Rectal smooth muscle tissue (tissue), 1 donor: Measurements from ENCODE around the gene ZDHHC16.

Experiments used
- H3K27ac ChIP-seq: one replicate; pipeline ENCODE4 v1.7.0; 2013; ENCODE audit warnings: low read depth, low read length, inconsistent platforms
- H3K27me3 ChIP-seq: one replicate; pipeline ENCODE4 v1.7.0; 2013; ENCODE audit warnings: low read length; ENCODE audit not compliant: control insufficient read depth, insufficient read depth
- H3K36me3 ChIP-seq: one replicate; pipeline ENCODE4 v1.7.0; 2013; ENCODE audit warnings: low read length; ENCODE audit not compliant: control insufficient read depth, insufficient read depth
- H3K4me1 ChIP-seq: one replicate; pipeline ENCODE4 v1.7.0; 2013; ENCODE audit warnings: low read length; ENCODE audit not compliant: control insufficient read depth, insufficient read depth
- H3K4me3 ChIP-seq: one replicate; pipeline ENCODE4 v1.7.0; 2013; ENCODE audit warnings: low read length
- H3K9ac ChIP-seq: one replicate; pipeline ENCODE4 v1.7.0; 2013; ENCODE audit warnings: low read length

The ZDHHC16 gene

DNA sequence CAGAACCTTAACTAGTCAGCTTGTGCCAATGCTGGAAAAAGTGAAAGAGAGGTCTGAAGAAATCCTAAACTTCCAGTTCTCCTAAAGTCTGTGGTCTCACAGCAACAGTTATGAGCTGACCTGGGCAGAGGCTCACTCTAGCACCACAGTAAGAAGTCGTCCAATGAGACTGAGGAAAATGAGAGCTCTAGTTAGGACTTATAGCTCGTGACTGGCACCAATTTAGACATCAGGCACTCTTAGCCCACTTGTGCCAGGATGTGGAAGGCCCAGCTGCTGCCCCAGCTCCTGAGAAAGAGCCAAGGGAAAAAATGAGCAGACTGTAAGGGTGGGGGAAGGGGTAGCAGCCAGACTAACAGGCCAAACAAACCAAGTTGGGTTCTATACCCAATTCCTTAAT, 44.6 kb downstream of the ZDHHC16 start:
- Histone ChIP-seq H3K27me3 (no peaks in the 10 kb centered on the region), H3K9ac (no peak overlapping the region)

GRCh38 chr10:97494151-97494550, 48.2 kb downstream of the ZDHHC16 start:
- H3K27ac ChIP-seq: no peak overlapping the region
- H3K36me3 ChIP-seq: no peaks in the 10 kb centered on the region
- H3K27me3 ChIP-seq: no peaks in the 10 kb centered on the region
- peaks cover 17% of the 10 kb centered on the region for H3K4me1 ChIP-seq
- H3K4me3 ChIP-seq: no peak overlapping the region
- no peak overlapping the region for H3K9ac ChIP-seq

More for the DNA sequence above, 44.6 kb downstream of the ZDHHC16 start:
- H3K27ac ChIP-seq: peak overlapping the region; percentile 33
- peaks cover 8% of the 10 kb centered on the region for H3K4me1 ChIP-seq
- H3K4me3 ChIP-seq: no peak overlapping the region
- no peaks in the 10 kb centered on the region for H3K36me3 ChIP-seq

- Histone ChIP-seq H3K4me1 (peaks cover 21% of the 10 kb centered on the region), H3K27me3 (no peaks in the 10 kb centered on the region), H3K9ac (no peak overlapping the region), H3K36me3 (no peaks in the 10 kb centered on the region), H3K27ac (no peak overlapping the region), H3K4me3 (no peak overlapping the region)
Measured at GRCh38 chr10:97494863-97495506, 49.0 kb downstream of the ZDHHC16 start.

DNA sequence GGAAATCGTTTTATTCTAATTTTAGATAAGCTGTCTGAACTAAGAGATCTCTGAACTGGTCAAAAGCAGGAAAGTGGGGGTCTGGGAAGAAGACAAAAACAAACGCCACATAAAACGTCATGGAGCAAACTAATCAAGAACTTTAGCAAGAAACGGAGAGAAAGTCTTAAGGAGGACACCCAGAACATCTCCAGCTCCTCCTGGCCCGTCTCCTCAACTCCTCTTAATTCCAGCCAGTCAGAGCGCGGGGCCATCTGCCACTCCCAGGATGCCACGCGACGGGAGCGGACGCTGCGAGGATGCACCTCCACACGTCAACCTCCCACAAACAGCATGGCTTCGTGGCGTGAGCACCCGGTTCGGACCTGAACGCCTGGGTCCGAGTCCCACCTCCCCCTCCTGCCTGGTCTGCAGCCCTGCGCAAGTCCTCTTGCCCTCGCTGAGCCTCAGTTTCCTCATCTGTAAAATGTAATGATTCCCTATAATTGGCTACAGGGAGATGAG, 51.6 kb downstream of the ZDHHC16 start:
- Histone ChIP-seq H3K36me3 (no peaks in the 10 kb centered on the region), H3K27ac (peak overlapping the region; percentile 93), H3K27me3 (peaks cover 4% of the 10 kb centered on the region), H3K4me1 (peaks cover 15% of the 10 kb centered on the region), H3K4me3 (peak overlapping the region; percentile 100), H3K9ac (peak overlapping the region; percentile 80)

DNA sequence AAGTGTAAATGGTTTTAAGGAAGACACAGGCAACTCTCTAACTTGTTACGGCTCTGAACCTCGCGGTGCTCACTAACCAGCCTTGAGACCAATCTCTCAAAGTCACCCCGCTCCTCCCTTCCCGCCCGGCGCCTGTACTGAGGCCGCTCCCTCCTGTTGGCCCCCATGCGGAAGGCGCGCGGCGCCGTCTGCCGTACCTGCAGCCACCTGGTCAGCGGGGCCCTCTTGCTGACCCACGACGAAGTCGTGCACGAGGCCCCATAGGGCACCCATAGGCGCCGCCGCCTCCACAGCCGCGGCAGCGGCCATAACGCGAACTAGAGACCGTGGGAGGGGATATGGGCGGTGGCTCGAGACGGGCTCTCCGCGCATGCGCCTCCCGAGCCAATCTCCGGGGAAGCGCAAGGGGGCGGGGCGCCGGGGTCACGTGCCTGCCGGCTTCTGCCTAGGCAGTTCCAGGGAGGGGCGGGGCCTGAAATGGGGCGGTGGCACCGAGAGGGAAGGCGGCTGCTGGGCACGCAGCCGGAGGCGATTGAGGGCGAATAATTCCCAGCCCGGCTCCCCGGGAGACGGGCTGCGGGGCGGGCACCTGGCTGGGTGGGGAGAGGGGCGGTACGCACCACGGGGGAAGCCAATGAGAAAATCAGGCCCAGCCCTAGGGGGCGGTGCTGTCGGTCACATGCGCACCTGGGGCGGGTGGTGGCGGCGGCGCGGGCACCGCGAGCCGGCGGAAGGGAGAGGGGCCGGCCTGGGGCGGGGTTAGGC, 52.3 kb downstream of the ZDHHC16 start, which contains the start of gene MMS19:
Gene MMS19, minus strand, starts transcription at position 347 of the 765 bp plus-strand sequence. Its CDS starts 38 bp downstream, at position 309.
- peak within 1 kb of the TSS; percentile 93 for H3K27ac ChIP-seq
- H3K4me1 ChIP-seq: peaks cover 15% of the 10 kb centered on the region
- peak within 1 kb of the TSS; percentile 100 for H3K4me3 ChIP-seq
- H3K36me3 ChIP-seq: no peaks in the 10 kb centered on the region
- H3K27me3 ChIP-seq: peaks cover 4% of the 10 kb centered on the region
- peak within 1 kb of the TSS; percentile 80 for H3K9ac ChIP-seq

DNA sequence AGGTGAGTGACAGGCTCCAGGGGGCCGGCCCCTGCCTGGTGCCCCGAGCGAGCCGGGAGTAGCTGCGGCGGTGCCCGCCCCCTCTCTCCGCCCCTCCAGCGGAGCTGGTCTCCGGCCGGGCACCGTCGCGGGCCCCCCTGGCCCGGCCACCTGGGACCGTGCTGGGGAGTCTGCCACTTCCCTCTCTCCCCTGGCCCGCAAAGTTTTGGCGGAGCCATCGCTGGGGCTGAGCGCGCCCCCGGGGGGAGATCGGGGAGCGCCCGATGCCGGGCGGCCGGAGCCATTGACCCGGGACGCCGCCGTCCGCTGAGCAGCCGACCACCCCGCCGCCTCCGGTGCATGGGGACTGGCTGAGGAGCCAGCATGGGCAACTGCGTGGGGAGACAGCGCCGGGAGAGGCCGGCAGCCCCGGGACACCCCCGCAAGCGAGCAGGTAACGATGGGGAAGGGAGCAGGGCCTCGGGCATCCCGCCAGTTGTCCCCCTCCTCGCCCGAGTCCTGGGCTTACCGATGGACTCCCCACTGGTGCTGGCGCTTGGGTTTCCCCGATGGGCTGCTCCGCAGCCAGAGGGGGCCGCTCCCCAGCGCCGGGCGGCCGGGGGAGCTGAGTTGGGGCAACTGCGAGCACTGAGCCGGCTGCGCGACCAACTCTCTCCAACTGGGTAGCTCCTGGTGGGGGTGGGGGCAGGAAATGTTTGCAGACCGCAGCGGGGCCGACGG, 53.0 kb downstream of the ZDHHC16 start, which contains the start of gene UBTD1:
Gene UBTD1, plus strand, starts transcription at position 84 of the 720 bp plus-strand sequence. Its CDS starts 280 bp downstream, at position 364.
- peak within 1 kb of the TSS; percentile 100 for H3K4me3 ChIP-seq
- peaks cover 15% of the 10 kb centered on the region for H3K4me1 ChIP-seq
- H3K27me3 ChIP-seq: peaks cover 4% of the 10 kb centered on the region
- peak within 1 kb of the TSS; percentile 80 for H3K9ac ChIP-seq
- peak within 1 kb of the TSS; percentile 93 for H3K27ac ChIP-seq
- no peaks in the 10 kb centered on the region for H3K36me3 ChIP-seq

DNA sequence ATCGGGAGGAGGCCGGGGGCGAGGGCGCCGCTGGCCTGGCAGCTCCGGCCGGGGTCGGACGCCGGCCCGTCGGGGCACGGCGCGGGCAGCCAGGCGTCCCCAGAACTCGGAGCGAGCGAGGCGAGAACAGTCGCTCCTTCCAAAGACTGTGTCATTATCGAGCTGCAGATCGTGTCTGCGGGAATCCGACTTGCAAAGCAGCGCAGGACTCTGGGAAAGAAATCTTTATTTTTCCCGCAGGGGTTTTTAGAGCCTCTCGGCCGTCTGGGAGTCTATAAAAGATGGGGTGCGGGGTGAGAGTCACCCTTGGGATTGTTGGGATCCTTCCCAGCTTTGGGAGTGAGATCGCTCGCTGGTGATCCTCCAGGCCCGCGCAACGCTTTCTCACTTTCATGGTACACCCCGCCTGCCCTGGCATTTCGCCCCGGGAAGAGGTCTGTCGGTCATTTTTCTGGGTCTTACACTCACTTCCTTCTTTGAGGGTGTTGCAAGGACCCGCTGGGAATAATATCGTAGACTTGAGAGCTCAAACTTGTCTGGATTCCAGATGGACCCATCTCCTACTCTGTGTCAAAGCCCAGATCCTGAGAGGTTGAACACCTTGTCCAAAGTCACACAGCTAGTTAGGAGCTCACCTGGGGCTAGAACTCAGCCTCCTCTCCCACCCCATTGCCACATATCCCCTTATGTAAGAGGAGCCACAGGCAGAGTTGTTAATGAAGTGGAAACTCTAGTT, 53.8 kb downstream of the ZDHHC16 start:
- peak overlapping the region; percentile 100 for H3K4me3 ChIP-seq
- H3K9ac ChIP-seq: peak overlapping the region; percentile 52
- peak overlapping the region; percentile 93 for H3K27ac ChIP-seq
- H3K36me3 ChIP-seq: no peaks in the 10 kb centered on the region
- peaks cover 15% of the 10 kb centered on the region for H3K4me1 ChIP-seq
- H3K27me3 ChIP-seq: peaks cover 4% of the 10 kb centered on the region

DNA sequence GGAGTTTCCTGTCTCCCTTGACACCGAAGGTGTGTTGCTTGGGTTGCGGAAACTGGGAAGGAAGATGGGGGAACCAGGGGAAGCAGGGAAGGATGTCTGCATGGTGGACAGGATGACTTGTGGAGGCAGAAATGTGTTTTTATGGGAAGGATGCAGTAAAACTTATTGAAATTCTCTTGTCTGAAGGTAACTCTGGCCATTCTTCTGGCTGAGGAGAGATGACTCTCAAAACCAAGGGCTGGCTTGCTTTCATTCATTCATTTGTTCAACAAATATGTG, 54.3 kb downstream of the ZDHHC16 start:
- no peaks in the 10 kb centered on the region for H3K36me3 ChIP-seq
- H3K27ac ChIP-seq: no peak overlapping the region
- H3K27me3 ChIP-seq: peaks cover 4% of the 10 kb centered on the region
- H3K4me3 ChIP-seq: peak overlapping the region; percentile 100
- H3K9ac ChIP-seq: no peak overlapping the region
- H3K4me1 ChIP-seq: peaks cover 15% of the 10 kb centered on the region

DNA sequence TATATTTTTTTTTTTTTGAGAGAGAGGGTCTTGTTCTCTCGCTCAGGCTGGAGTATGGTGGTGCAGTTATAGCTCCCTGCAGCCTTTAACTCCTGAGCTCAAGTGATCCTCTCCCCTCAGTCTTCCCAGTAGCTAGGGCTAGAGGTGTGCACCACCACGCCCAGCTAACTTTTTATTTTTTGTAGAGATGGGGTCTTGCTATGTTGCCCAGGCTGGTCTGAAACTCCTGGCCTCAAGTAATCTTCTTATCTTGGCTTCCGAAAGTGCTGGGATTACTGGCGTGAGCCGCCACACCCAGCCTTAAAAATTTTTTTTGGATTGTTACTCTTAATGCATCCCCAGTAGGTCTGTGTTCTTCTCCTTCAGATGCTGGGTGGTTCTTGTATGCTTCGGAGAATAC, 56.9 kb downstream of the ZDHHC16 start:
- Histone ChIP-seq H3K27ac (no peak overlapping the region), H3K4me3 (no peak overlapping the region)

DNA sequence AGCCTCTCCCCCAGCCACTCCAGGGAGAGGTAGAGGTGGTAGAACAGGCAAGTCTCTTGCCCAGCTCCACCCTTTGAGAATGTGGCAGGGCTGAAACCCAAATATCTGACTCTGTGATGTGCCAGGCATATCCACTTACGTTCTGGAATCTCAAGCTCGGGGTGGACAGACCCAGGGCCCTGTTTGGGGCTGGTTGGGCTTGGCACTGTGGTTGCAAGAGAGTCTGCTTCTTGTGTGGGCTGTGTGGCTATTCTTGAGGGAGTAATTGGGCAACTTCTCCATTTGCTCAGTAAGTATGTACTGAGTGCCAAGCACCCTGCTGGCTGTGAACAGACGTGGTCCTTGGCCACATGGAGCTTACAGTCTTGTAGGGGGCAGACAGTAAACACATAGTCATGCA, 57.4 kb downstream of the ZDHHC16 start:
- no peak overlapping the region for H3K4me3 ChIP-seq
- H3K27ac ChIP-seq: no peak overlapping the region
- peaks cover 6% of the 10 kb centered on the region for H3K4me1 ChIP-seq
- H3K9ac ChIP-seq: no peak overlapping the region
- peaks cover 4% of the 10 kb centered on the region for H3K27me3 ChIP-seq
- no peaks in the 10 kb centered on the region for H3K36me3 ChIP-seq

More for the DNA sequence above, 56.9 kb downstream of the ZDHHC16 start:
- Histone ChIP-seq H3K27me3 (peaks cover 4% of the 10 kb centered on the region), H3K9ac (no peak overlapping the region), H3K4me1 (peaks cover 6% of the 10 kb centered on the region), H3K36me3 (no peaks in the 10 kb centered on the region)

- Histone ChIP-seq H3K9ac (no peak overlapping the region), H3K27ac (no peak overlapping the region), H3K4me1 (peaks cover under 1% of the 10 kb centered on the region)
Measured at GRCh38 chr10:97505152-97505551, 59.2 kb downstream of the ZDHHC16 start.

More at GRCh38 chr10:97505152-97505551, 59.2 kb downstream of the ZDHHC16 start:
- no peak overlapping the region for H3K4me3 ChIP-seq
- no peaks in the 10 kb centered on the region for H3K36me3 ChIP-seq
- peaks cover 4% of the 10 kb centered on the region for H3K27me3 ChIP-seq
